Fibroblast of lung (primary cell): ENCODE measurements around the gene ATP1A2. TPM values are rescaled to one million over a fixed set of nuclear protein-coding genes. Genes with fewer than 3 reads are reported as not detected.

ENCODE experiments used
- DNase-seq, 2 donors: peaks; one replicate each; pipeline versions ENCODE4 v3.0.0 to v3.0.0-alpha.2; 2010; ENCODE audit warnings: low read depth in 2 of 2
- H2AFZ ChIP-seq: 2 replicates; pipeline ENCODE4 v1.5.1; 2012; ENCODE audit warnings: low read length, control low read depth, inconsistent platforms
- H3K27ac ChIP-seq: 2 replicates; pipeline ENCODE4 v1.5.1; 2011; ENCODE audit warnings: low read length, control low read depth; ENCODE audit not compliant: insufficient read depth
- H3K27me3 ChIP-seq: 2 replicates; pipeline ENCODE4 v1.5.1; 2011; ENCODE audit warnings: mild to moderate bottlenecking, low read length; ENCODE audit not compliant: control insufficient read depth, insufficient read depth
- H3K36me3 ChIP-seq: 2 replicates; pipeline ENCODE4 v1.5.1; 2011; ENCODE audit warnings: low read length; ENCODE audit not compliant: control insufficient read depth, insufficient read depth
- H3K4me1 ChIP-seq: 2 replicates; pipeline ENCODE4 v1.5.1; 2011; ENCODE audit warnings: low read length; ENCODE audit not compliant: control insufficient read depth, insufficient read depth; ENCODE audit errors: extremely low read depth
- H3K4me2 ChIP-seq: 2 replicates; pipeline ENCODE4 v1.5.1; 2011; ENCODE audit warnings: low read length, control low read depth; ENCODE audit not compliant: insufficient read depth; ENCODE audit errors: extremely low read depth
- H3K4me3 ChIP-seq, 4 experiments: fragments of 200-600 bp in 1 of 4; sonication (generic) in 1 of 4; replicated peaks in 1 of 4; 2 replicates each; pipeline ENCODE4 v1.5.1; 2011 to 2016; ENCODE audit warnings: low read length in 4 of 4, low read depth in 3 of 4, mild to moderate bottlenecking in 3 of 4, control low read depth in 2 of 4, inconsistent platforms in 1 of 4, mixed read lengths in 1 of 4; ENCODE audit not compliant: insufficient read depth in 1 of 4; ENCODE audit errors: control extremely low read depth in 1 of 4
- H3K79me2 ChIP-seq: 2 replicates; pipeline ENCODE4 v1.5.1; 2012; ENCODE audit warnings: mild to moderate bottlenecking, low read length, inconsistent platforms; ENCODE audit not compliant: control insufficient read depth, insufficient read depth
- H3K9ac ChIP-seq: 2 replicates; pipeline ENCODE4 v1.5.1; 2011; ENCODE audit warnings: mild to moderate bottlenecking, low read length, control low read depth; ENCODE audit not compliant: insufficient read depth
- H3K9me3 ChIP-seq: 2 replicates; pipeline ENCODE4 v1.5.1; 2012; ENCODE audit warnings: low read depth, low read length; ENCODE audit not compliant: control insufficient read depth, insufficient read depth
- H4K20me1 ChIP-seq: 2 replicates; pipeline ENCODE4 v1.5.1; 2011; ENCODE audit warnings: low read length; ENCODE audit not compliant: control insufficient read depth, insufficient read depth; ENCODE audit errors: extremely low read depth
- EZH2 ChIP-seq: IDR thresholded peaks from 2 replicates; pipeline ENCODE4 v1.5.1; 2012; ENCODE audit warnings: low read length, control low read depth, mild to moderate bottlenecking; ENCODE audit errors: missing control alignments
- polyA plus RNA-seq, 2 donors: library from polyadenylated mRNA; depleted of rRNA in 1 of 2; stranded (reverse) in 1 of 2; unstranded in 1 of 2; fragments of >200 nt; gene quantifications; 2 replicates each; pipeline ENCODE4 v1.2.1, GENCODE V29; 2011 to 2012; ENCODE audit warnings: missing spikeins in 1 of 2
- total RNA-seq: library from RNA; depleted of rRNA; stranded (reverse); fragments of >200 nt; gene quantifications from 2 replicates; pipeline ENCODE4 v1.2.1, GENCODE V29; 2014
- TF ChIP-seq, protein P1 (sequence below), 2 donors: IDR thresholded peaks in 1 of 2; conservative IDR thresholded peaks in 1 of 2; 1 replicate in 1 of 2; 2 replicates in 1 of 2; pipeline ENCODE4 v1.5.1; 2011 to 2012; ENCODE audit warnings: low read length in 2 of 2, control low read depth in 1 of 2, inconsistent platforms in 1 of 2, low read depth in 1 of 2, mild to moderate bottlenecking in 1 of 2

Gene ATP1A2
- total and polyA plus RNA-seq, 2 donors (not counting 1 experiment from before 2014, with no cell fraction given), result 0.44 to 1.8 TPM

DNA sequence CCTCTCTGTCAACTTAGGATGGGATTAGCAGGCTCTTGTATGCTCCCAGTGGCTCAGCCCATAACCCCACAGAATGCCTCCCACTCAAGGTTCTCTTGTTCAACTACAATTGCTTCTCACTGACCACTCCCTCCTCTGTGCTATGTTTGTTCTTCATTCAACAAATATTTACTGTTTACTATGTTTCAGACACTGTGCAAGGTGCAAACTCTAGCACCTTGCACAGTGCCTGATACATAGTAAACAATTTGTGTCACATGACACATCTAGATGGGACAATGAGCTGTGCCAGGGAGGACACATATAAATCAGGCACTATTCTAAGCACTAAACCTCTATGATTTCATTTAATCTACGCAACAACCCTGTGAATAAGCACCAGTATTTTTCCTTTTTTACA is 15.4 kb downstream of the ATP1A2 start:
- no peak overlapping the region for H3K4me2 ChIP-seq
- no peak for DNase-seq
- no peaks in the 10 kb centered on the region for H3K79me2 ChIP-seq
- no peaks in the 10 kb centered on the region for H3K9me3 ChIP-seq
- no peaks in the 10 kb centered on the region for H4K20me1 ChIP-seq
- H3K36me3 ChIP-seq, result no peaks in the 10 kb centered on the region
- H2AFZ ChIP-seq, result no peak overlapping the region
- H3K27me3 ChIP-seq, result peaks cover 12% of the 10 kb centered on the region
- no peak overlapping the region for H3K9ac ChIP-seq
- no peaks in the 10 kb centered on the region for H3K4me1 ChIP-seq
- no peak overlapping the region for H3K4me3 ChIP-seq
- H3K27ac ChIP-seq, result no peak overlapping the region
- TF ChIP-seq EZH2, result no peak
- TF ChIP-seq, protein P1, sequence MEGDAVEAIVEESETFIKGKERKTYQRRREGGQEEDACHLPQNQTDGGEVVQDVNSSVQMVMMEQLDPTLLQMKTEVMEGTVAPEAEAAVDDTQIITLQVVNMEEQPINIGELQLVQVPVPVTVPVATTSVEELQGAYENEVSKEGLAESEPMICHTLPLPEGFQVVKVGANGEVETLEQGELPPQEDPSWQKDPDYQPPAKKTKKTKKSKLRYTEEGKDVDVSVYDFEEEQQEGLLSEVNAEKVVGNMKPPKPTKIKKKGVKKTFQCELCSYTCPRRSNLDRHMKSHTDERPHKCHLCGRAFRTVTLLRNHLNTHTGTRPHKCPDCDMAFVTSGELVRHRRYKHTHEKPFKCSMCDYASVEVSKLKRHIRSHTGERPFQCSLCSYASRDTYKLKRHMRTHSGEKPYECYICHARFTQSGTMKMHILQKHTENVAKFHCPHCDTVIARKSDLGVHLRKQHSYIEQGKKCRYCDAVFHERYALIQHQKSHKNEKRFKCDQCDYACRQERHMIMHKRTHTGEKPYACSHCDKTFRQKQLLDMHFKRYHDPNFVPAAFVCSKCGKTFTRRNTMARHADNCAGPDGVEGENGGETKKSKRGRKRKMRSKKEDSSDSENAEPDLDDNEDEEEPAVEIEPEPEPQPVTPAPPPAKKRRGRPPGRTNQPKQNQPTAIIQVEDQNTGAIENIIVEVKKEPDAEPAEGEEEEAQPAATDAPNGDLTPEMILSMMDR (conservative IDR thresholded peaks at IDR 0.05 in 1 of 2, IDR thresholded peaks at IDR 0.05 in 1 of 2; ENCODE audit: low read depth in 1 of 2, low read length in 2 of 2), result no peak

DNA sequence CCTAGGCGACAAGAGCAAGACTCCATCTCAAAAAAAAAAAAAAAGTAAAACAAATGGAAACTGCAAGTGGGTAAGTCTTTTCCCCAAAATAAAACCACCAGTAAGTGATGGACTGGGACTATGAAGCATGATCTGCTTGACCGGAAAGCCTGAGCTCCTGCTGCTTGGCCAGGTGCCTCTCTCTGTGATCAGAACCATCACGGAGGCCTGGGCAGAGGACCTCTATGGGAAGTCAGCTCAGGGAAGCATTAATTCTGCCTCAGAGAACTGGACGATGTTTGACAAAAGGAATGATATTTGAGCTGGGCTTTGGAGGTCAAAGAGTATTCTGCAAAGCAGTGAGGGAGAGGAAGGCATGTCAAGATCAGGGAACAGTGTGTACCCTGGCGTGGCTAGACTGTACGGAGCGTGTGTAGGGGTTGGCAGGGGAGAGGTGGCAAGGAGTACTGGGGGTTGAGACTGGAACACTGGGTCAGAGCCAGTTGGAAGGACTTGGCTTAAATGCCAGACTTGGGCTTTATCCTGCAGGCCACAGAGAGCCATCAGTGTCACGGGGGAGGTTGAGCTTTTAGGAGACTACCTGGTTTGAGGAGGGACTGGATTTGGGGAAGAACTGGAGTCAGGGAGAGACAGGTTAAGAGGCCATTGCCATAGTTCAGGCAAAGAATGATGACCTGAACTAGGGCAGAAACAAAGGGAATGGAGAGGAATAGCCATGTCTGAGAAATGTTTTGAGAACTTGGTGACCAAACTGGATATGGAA is 16.4 kb downstream of the ATP1A2 start:
- Histone ChIP-seq H3K9me3 (no peaks in the 10 kb centered on the region), H3K79me2 (no peaks in the 10 kb centered on the region), H3K36me3 (no peaks in the 10 kb centered on the region), H3K9ac (no peak overlapping the region), H3K4me2 (no peak overlapping the region), H2AFZ (no peak overlapping the region), H3K27ac (no peak overlapping the region), H3K4me3 (no peak overlapping the region), H3K27me3 (peaks cover 12% of the 10 kb centered on the region), H3K4me1 (no peaks in the 10 kb centered on the region), H4K20me1 (no peaks in the 10 kb centered on the region)
- DNase-seq, result no peak
- TF ChIP-seq, protein P1 (conservative IDR thresholded peaks at IDR 0.05 in 1 of 2, IDR thresholded peaks at IDR 0.05 in 1 of 2; ENCODE audit: low read depth in 1 of 2, low read length in 2 of 2), result no peak
- TF ChIP-seq EZH2, result no peak

DNA sequence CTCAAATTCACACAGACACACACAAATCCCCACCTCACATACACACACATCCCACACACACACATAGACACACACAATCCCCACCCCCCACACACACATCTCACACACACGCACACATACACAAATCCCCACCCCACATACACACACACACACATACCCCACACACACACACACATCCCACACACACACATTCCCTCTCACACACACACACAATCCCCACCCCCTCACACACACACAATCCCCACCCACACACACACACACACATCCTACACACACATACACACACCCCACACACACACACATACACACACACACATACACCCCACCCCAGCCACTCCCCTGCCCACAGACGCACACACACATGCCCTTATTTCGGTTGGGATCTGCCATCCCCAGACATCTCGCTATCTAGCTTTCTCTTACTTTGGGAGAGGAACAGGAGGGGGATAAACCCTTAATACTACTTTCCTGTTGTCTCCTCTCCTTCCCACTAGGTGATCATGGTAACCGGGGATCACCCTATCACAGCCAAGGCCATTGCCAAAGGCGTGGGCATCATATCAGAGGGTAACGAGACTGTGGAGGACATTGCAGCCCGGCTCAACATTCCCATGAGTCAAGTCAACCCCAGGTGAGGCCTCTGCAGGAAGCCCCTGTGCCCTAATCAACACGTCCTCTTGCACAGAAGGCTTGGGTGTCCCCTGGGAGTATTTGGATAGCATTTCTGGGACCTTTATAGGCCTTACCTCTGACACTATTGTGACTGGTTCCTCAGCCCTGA is 18.6 kb downstream of the ATP1A2 start:
- H3K4me2 ChIP-seq, result no peak overlapping the region
- no peaks in the 10 kb centered on the region for H3K9me3 ChIP-seq
- H3K27ac ChIP-seq, result no peak overlapping the region
- H3K79me2 ChIP-seq, result no peaks in the 10 kb centered on the region
- H3K4me1 ChIP-seq, result no peaks in the 10 kb centered on the region
- H2AFZ ChIP-seq, result no peak overlapping the region
- DNase-seq, result no peak
- H3K27me3 ChIP-seq, result peaks cover 12% of the 10 kb centered on the region
- no peak overlapping the region for H3K4me3 ChIP-seq
- H3K9ac ChIP-seq, result no peak overlapping the region
- TF ChIP-seq EZH2, result no peak
- TF ChIP-seq, protein P1 (conservative IDR thresholded peaks at IDR 0.05 in 1 of 2, IDR thresholded peaks at IDR 0.05 in 1 of 2; ENCODE audit: low read depth in 1 of 2, low read length in 2 of 2), result no peak
- no peaks in the 10 kb centered on the region for H4K20me1 ChIP-seq
- no peaks in the 10 kb centered on the region for H3K36me3 ChIP-seq
